GM23338 (cell line): Measurements from ENCODE around the gene DPYD. TPM values are rescaled to one million over a fixed set of nuclear protein-coding genes. Genes with fewer than 3 reads are reported as not detected.

ENCODE experiments used
- ATAC-seq: fragments of 200-7000 bp; cut with Tn5 transposase; 3 replicates; pipeline ENCODE4 v1.9.1; 2020
- DNase-seq: peaks from one replicate; pipeline ENCODE4 v3.0.0-alpha.2; 2015; ENCODE audit warnings: low spot score
- H2AFZ ChIP-seq: fragments of 200-600 bp; sonication (generic); 2 replicates; pipeline ENCODE4 v1.8.0; 2016; ENCODE audit warnings: antibody characterized with exemption, mild to moderate bottlenecking, moderate library complexity
- H3F3A ChIP-seq: fragments of 200-600 bp; sonication (generic); replicated peaks from 2 replicates; pipeline ENCODE4 v1.8.0; 2017; ENCODE audit warnings: antibody characterized with exemption, mixed run types, low read depth
- H3K27ac ChIP-seq: fragments of 200-600 bp; sonication (generic); 2 replicates; pipeline ENCODE4 v1.6.1; 2016; ENCODE audit warnings: low read depth
- H3K27me3 ChIP-seq: fragments of 200-600 bp; sonication (generic); 2 replicates; pipeline ENCODE4 v1.8.0; 2016; ENCODE audit warnings: mild to moderate bottlenecking, mixed run types, moderate library complexity; ENCODE audit not compliant: insufficient read depth
- H3K36me3 ChIP-seq: fragments of 200-600 bp; sonication (generic); 2 replicates; pipeline ENCODE4 v1.8.0; 2016; ENCODE audit warnings: mild to moderate bottlenecking; ENCODE audit not compliant: insufficient read depth
- H3K4me1 ChIP-seq: fragments of 200-600 bp; sonication (generic); 2 replicates; pipeline ENCODE4 v1.8.0; 2016; ENCODE audit warnings: mild to moderate bottlenecking, moderate library complexity; ENCODE audit not compliant: insufficient read depth
- H3K4me2 ChIP-seq: fragments of 200-600 bp; sonication (generic); 2 replicates; pipeline ENCODE4 v1.7.1; 2017; ENCODE audit warnings: mixed run types
- H3K4me3 ChIP-seq: fragments of 200-600 bp; sonication (generic); 2 replicates; pipeline ENCODE4 v1.6.1; 2016; ENCODE audit warnings: mixed run types
- H3K79me2 ChIP-seq: fragments of 200-600 bp; sonication (generic); replicated peaks from 2 replicates; pipeline ENCODE4 v1.8.0; 2017; ENCODE audit warnings: mild to moderate bottlenecking; ENCODE audit not compliant: insufficient read depth
- H3K9me2 ChIP-seq: fragments of 200-600 bp; sonication (generic); 2 replicates; pipeline ENCODE4 v1.8.0; 2017; ENCODE audit not compliant: insufficient read depth
- H4K20me1 ChIP-seq: fragments of 200-600 bp; sonication (generic); replicated peaks from 2 replicates; pipeline ENCODE4 v1.8.0; 2017; ENCODE audit warnings: mild to moderate bottlenecking; ENCODE audit not compliant: insufficient read depth
- H3K27ac Mint-ChIP-seq: 2 replicates; pipeline ENCODE4 v1.8.0; 2020; ENCODE audit warnings: inconsistent platforms, mild to moderate bottlenecking, moderate library complexity, mixed read lengths
- H3K27me3 Mint-ChIP-seq: 3 replicates; pipeline ENCODE4 v1.8.0; 2022; ENCODE audit warnings: low read depth, mild to moderate bottlenecking, moderate library complexity, mixed read lengths, inconsistent platforms; ENCODE audit not compliant: insufficient read depth, poor library complexity
- H3K36me3 Mint-ChIP-seq: 3 replicates; pipeline ENCODE4 v1.8.0; 2021; ENCODE audit warnings: low read depth, mild to moderate bottlenecking, inconsistent platforms, moderate library complexity, mixed read lengths
- H3K4me1 Mint-ChIP-seq: 3 replicates; pipeline ENCODE4 v1.8.0; 2020; ENCODE audit warnings: mild to moderate bottlenecking, inconsistent platforms, mixed read lengths
- H3K4me3 Mint-ChIP-seq: 3 replicates; pipeline ENCODE4 v1.8.0; 2021; ENCODE audit warnings: moderate library complexity, mild to moderate bottlenecking, inconsistent platforms, mixed read lengths
- H3K9me3 Mint-ChIP-seq: 3 replicates; pipeline ENCODE4 v1.8.0; 2020; ENCODE audit warnings: moderate library complexity, mild to moderate bottlenecking, inconsistent platforms, mixed read lengths
- CREB1 ChIP-seq: fragments of 250-450 bp; sonication (Bioruptor Pico); IDR thresholded peaks from 2 replicates; pipeline ENCODE4 v1.5.0; 2020; ENCODE audit warnings: low read depth, mild to moderate bottlenecking, moderate library complexity
- CTCF ChIP-seq, 2 experiments: fragments of 200-600 bp in 1 of 2; sonication (generic) in 1 of 2; conservative IDR thresholded peaks; 2 replicates each; pipeline versions ENCODE4 v1.5.1 to v1.6.1; 2016 to 2017; ENCODE audit warnings: antibody characterized with exemption in 2 of 2, low read depth in 2 of 2, mild to moderate bottlenecking in 2 of 2, moderate library complexity in 1 of 2
- ETS1 ChIP-seq: IDR thresholded peaks from 2 replicates; pipeline ENCODE4 v1.6.1; 2016; ENCODE audit warnings: antibody characterized with exemption
- EZH2 ChIP-seq: fragments of 200-600 bp; sonication (generic); IDR thresholded peaks from one replicate; pipeline ENCODE4 v1.8.0; 2017; ENCODE audit warnings: antibody characterized with exemption, mild to moderate bottlenecking, low read depth; ENCODE audit not compliant: unreplicated experiment
- EZH2phosphoT487 ChIP-seq: fragments of 200-600 bp; sonication (generic); IDR thresholded peaks from one replicate; pipeline ENCODE4 v1.8.1; 2018; ENCODE audit warnings: antibody characterized with exemption; ENCODE audit not compliant: unreplicated experiment
- JUNB ChIP-seq: IDR thresholded peaks from one replicate; pipeline ENCODE4 v1.6.1; 2016; ENCODE audit warnings: antibody characterized with exemption; ENCODE audit not compliant: unreplicated experiment
- NANOG ChIP-seq: IDR thresholded peaks from 2 replicates; pipeline ENCODE4 v1.6.1; 2016; ENCODE audit warnings: antibody characterized with exemption, borderline replicate concordance
- POLR2AphosphoS5 ChIP-seq: IDR thresholded peaks from 2 replicates; pipeline ENCODE4 v1.6.1; 2016; ENCODE audit warnings: antibody characterized with exemption, low read depth
- REST ChIP-seq: IDR thresholded peaks from one replicate; pipeline ENCODE4 v1.6.1; 2018; ENCODE audit warnings: antibody characterized with exemption; ENCODE audit not compliant: unreplicated experiment
- STAT1 ChIP-seq: IDR thresholded peaks from one replicate; pipeline ENCODE4 v1.6.1; 2016; ENCODE audit warnings: antibody characterized with exemption; ENCODE audit not compliant: unreplicated experiment
- ZNF114 ChIP-seq: fragments of 250-450 bp; sonication (Bioruptor Pico); IDR thresholded peaks from 2 replicates; pipeline ENCODE4 v1.5.0; 2020; ENCODE audit warnings: mild to moderate bottlenecking, moderate library complexity
- ZNF331 ChIP-seq: fragments of 250-450 bp; sonication (Bioruptor Pico); IDR thresholded peaks from 2 replicates; pipeline ENCODE4 v1.5.0; 2020; ENCODE audit warnings: low read depth, mild to moderate bottlenecking, moderate library complexity
- ZNF462 ChIP-seq: fragments of 250-450 bp; sonication (Bioruptor Pico); IDR thresholded peaks from 2 replicates; pipeline ENCODE4 v1.5.0; 2020; ENCODE audit warnings: mild to moderate bottlenecking, moderate library complexity
- polyA plus RNA-seq: library from polyadenylated mRNA; unstranded; fragments of >200 nt; fragmentation: Nextera tagmentation; extraction: Ambion mirVana; gene quantifications from 2 replicates; pipeline ENCODE4 v1.2.1, GENCODE V29; 2016
- total RNA-seq: library from RNA; depleted of rRNA; stranded (reverse); fragments of >200 nt; shearing (Covaris generic); gene quantifications from 2 replicates; pipeline ENCODE4 v1.2.3, GENCODE V29; 2014

DPYD gene
- total and polyA plus RNA-seq, 2 experiments from 2014 or later, result 0.50 to 1.6 TPM

GRCh38 chr1:97128426-97128825 is 792.4 kb downstream of the DPYD start:
- Histone ChIP-seq H3K36me3 (no peaks in the 10 kb centered on the region), H3K27ac (no peak overlapping the region), H3K4me2 (no peak overlapping the region), H3K9me2 (0 out of 2 replicates have a peak, but pooled peaks cover 3% of the 10 kb centered on the region), H3K4me1 (peaks cover 6% of the 10 kb centered on the region; the same call in 1 of the 2 replicates), H4K20me1 (no peaks in the 10 kb centered on the region), H3K4me3 (no peak overlapping the region), H3K27me3 (no peaks in the 10 kb centered on the region), H2AFZ (no peak overlapping the region), H3K79me2 (no peaks in the 10 kb centered on the region), H3F3A (no peaks in the 10 kb centered on the region)
- no peak for DNase-seq
- TF ChIP-seq ETS1, result no peak
- TF ChIP-seq CTCF (conservative IDR thresholded peaks at IDR 0.05; ENCODE audit: low read depth in 2 of 2), result no peak
- no peak for TF ChIP-seq POLR2AphosphoS5
- TF ChIP-seq NANOG, result no peak
- TF ChIP-seq ZNF462 (CRISPR knock-in tag), result no peak
- no peak for TF ChIP-seq JUNB
- TF ChIP-seq CREB1 (CRISPR knock-in tag), result no peak
- TF ChIP-seq REST, result no peak
- no peak for TF ChIP-seq ZNF331
- no peak for TF ChIP-seq EZH2
- TF ChIP-seq EZH2phosphoT487, result no peak
- TF ChIP-seq STAT1, result no peak
- no peak for TF ChIP-seq ZNF114
- H3K4me3 Mint-ChIP-seq, result no peak overlapping the region
- ATAC-seq, result no peak
- no peak overlapping the region for H3K27ac Mint-ChIP-seq
- H3K9me3 Mint-ChIP-seq, result no peaks in the 10 kb centered on the region
- no peaks in the 10 kb centered on the region; the same call in 2 of the 3 replicates for H3K4me1 Mint-ChIP-seq
- H3K27me3 Mint-ChIP-seq, result no peaks in the 10 kb centered on the region
- H3K36me3 Mint-ChIP-seq, result no peaks in the 10 kb centered on the region
